ENCODE results near the gene CCL23.

Gene CCL23

GRCh38 chr17:35969558-35970380 lies 48.0 kb downstream of the CCL23 start:
- peak; percentile 37 to 44 for DNase-seq (ENCODE audit: low read depth in 2 of 2)

DNA sequence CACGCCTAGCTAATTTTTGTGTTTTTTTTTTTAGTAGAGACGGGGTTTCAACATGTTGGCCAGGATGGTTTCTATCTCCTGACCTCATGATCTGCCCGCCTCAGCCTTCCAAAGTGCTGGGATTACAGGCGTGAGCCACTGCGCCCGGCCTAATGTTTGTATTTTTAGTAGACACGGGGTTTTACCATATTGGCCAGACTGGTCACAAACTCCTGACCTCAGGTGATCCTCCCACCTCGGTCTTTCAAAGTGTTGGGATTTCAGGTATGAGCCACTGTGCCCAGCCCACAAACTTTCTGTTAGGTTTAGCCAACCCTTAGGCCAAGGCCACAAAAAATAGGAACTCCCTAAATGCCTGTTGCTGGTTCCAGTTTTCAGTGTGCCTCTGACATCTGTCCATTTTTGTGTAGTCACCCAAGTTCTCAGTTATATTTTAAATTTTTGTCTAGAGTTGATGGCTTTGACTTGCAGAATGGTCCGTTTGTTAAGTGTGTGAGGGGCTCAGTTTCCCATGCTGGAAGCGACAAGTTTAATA lies 49.2 kb downstream of the CCL23 start:
- DNase-seq (ENCODE audit: low read depth in 2 of 2) = no peak

- no peak for DNase-seq (ENCODE audit: low read depth in 2 of 2)
Measured at GRCh38 chr17:35965272-35965671, 52.5 kb downstream of the CCL23 start.

GRCh38 chr17:35963663-35964062 lies 54.1 kb downstream of the CCL23 start:
- DNase-seq (ENCODE audit: low read depth in 2 of 2) = no peak
